Upper lobe of left lung (tissue), 6 donors: Measurements from ENCODE around the gene TRPC4. TPM values are rescaled to one million over a fixed set of nuclear protein-coding genes. Genes with fewer than 3 reads are reported as not detected.

Experiments used
- ATAC-seq, 2 donors: fragments of 200-7000 bp; cut with Tn5 transposase; one replicate each; pipeline ENCODE4 v1.9.1; 2022; ENCODE audit warnings: mild to moderate bottlenecking in 2 of 2, moderate library complexity in 2 of 2; ENCODE audit not compliant: low FRiP score in 2 of 2
- DNase-seq, 2 donors: peaks; one replicate each; pipeline ENCODE4 v3.0.0-alpha.2; 2019 to 2020
- H3K27ac ChIP-seq, 4 donors: fragments of 200-600 bp; sonication (generic); one replicate each; pipeline ENCODE4 v1.5.1; 2016 to 2019
- H3K27me3 ChIP-seq, 4 donors: fragments of 200-600 bp; sonication (generic); one replicate each; pipeline ENCODE4 v1.5.1; 2017 to 2019
- H3K36me3 ChIP-seq, 4 donors: fragments of 200-600 bp; sonication (generic); one replicate each; pipeline ENCODE4 v1.5.1; 2016 to 2019
- H3K4me1 ChIP-seq, 4 donors: fragments of 200-600 bp; sonication (generic); one replicate each; pipeline ENCODE4 v1.5.1; 2018 to 2019
- H3K4me3 ChIP-seq, 4 donors: fragments of 200-600 bp; sonication (generic); one replicate each; pipeline ENCODE4 v1.5.1; 2017 to 2019; ENCODE audit warnings: mild to moderate bottlenecking in 2 of 4, moderate library complexity in 1 of 4
- H3K9me3 ChIP-seq, 4 donors: fragments of 200-600 bp; sonication (generic); one replicate each; pipeline ENCODE4 v1.5.1; 2018 to 2019
- EP300 ChIP-seq, 4 donors: sonication (generic); formaldehyde crosslinking; IDR thresholded peaks; one replicate each; pipeline ENCODE4 v1.5.1; 2017; ENCODE audit warnings: antibody characterized with exemption in 4 of 4, control low read depth in 2 of 4
- POLR2A ChIP-seq, 4 donors: fragments of 450-650 bp; IDR thresholded peaks; one replicate each; pipeline ENCODE4 v1.5.1; 2016 to 2017; ENCODE audit warnings: antibody characterized with exemption in 4 of 4, mild to moderate bottlenecking in 2 of 4
- POLR2AphosphoS5 ChIP-seq, 2 donors: sonication (generic); formaldehyde crosslinking; IDR thresholded peaks; one replicate each; pipeline ENCODE4 v1.5.1; 2017; ENCODE audit warnings: antibody characterized with exemption in 2 of 2
- WGBS, 2 donors: methylation state at CpG; one replicate each; pipeline ENCODE4 v1.1.5; 2017 to 2018; 5-methylcytosine and 5-hydroxymethylcytosine counted together
- total RNA-seq, 6 donors: library from RNA; depleted of rRNA in 4 of 6; stranded (reverse); fragments of >200 nt in 4 of 6; gene quantifications; one replicate each; pipeline versions ENCODE4 v1.1.0 to v1.2.1, GENCODE V29; 2016 to 2021
- TF ChIP-seq, protein P1 (sequence below), 6 experiments: fragments of 450-650 bp in 4 of 6; fragments of 200-600 bp in 2 of 6; sonication (generic) in 2 of 6; IDR thresholded peaks; one replicate each; pipeline ENCODE4 v1.5.1; 2016 to 2019; ENCODE audit warnings: antibody characterized with exemption in 6 of 6
- donor health status: DM: no; HTN: no; CAD: no; lungs with moderate emphysema.
- donor health status: DM: no; HTN: yes; CAD: no; lungs with severe emphysema.

Gene TRPC4
- total RNA-seq, 6 donors from 2014 or later: 0.39 to 6.3 (median 1.8) TPM

- no peak for DNase-seq
- Histone ChIP-seq H3K36me3 (no peaks in the 10 kb centered on the region), H3K4me1 (peaks cover 0 to 4% (median 0%) of the 10 kb centered on the region in 4 donors), H3K4me3 (no peak overlapping the region), H3K9me3 (no peaks in the 10 kb centered on the region), H3K27me3 (no peaks in the 10 kb centered on the region), H3K27ac (no peak overlapping the region)
- ATAC-seq: no peak
- WGBS, 2 donors: 77 to 81% methylated on average over 3 of the region's 3 CpGs
- TF ChIP-seq, protein P1, sequence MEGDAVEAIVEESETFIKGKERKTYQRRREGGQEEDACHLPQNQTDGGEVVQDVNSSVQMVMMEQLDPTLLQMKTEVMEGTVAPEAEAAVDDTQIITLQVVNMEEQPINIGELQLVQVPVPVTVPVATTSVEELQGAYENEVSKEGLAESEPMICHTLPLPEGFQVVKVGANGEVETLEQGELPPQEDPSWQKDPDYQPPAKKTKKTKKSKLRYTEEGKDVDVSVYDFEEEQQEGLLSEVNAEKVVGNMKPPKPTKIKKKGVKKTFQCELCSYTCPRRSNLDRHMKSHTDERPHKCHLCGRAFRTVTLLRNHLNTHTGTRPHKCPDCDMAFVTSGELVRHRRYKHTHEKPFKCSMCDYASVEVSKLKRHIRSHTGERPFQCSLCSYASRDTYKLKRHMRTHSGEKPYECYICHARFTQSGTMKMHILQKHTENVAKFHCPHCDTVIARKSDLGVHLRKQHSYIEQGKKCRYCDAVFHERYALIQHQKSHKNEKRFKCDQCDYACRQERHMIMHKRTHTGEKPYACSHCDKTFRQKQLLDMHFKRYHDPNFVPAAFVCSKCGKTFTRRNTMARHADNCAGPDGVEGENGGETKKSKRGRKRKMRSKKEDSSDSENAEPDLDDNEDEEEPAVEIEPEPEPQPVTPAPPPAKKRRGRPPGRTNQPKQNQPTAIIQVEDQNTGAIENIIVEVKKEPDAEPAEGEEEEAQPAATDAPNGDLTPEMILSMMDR (IDR thresholded peaks at IDR 0.05): no peak
- TF ChIP-seq POLR2AphosphoS5 (IDR thresholded peaks at IDR 0.05) (no peak), POLR2A (IDR thresholded peaks at IDR 0.05) (no peak), EP300 (IDR thresholded peaks at IDR 0.05) (no peak)
Measured at GRCh38 chr13:37621811-37622361, 247.7 kb downstream of the TRPC4 start.

- H3K27me3 ChIP-seq: no peaks in the 10 kb centered on the region
- TF ChIP-seq, protein P1 (IDR thresholded peaks at IDR 0.05): no peak
- no peak for TF ChIP-seq EP300 (IDR thresholded peaks at IDR 0.05)
- TF ChIP-seq POLR2AphosphoS5 (IDR thresholded peaks at IDR 0.05): no peak
- TF ChIP-seq POLR2A (IDR thresholded peaks at IDR 0.05): no peak
- no peak overlapping the region for H3K27ac ChIP-seq
- no peaks in the 10 kb centered on the region for H3K9me3 ChIP-seq
- H3K4me1 ChIP-seq: peaks cover 0 to 4% (median 0%) of the 10 kb centered on the region in 4 donors
- no peak for DNase-seq
- H3K4me3 ChIP-seq: no peak overlapping the region
- 66 to 71% methylated on average over 2 of the region's 2 CpGs for WGBS, 2 donors
- no peaks in the 10 kb centered on the region for H3K36me3 ChIP-seq
- peak in 1 of 2 donors; percentile 43 for ATAC-seq
Measured at GRCh38 chr13:37618554-37618953, 251.0 kb downstream of the TRPC4 start.

GRCh38 chr13:37617173-37617572 lies 252.4 kb downstream of the TRPC4 start:
- no peak for DNase-seq
- Histone ChIP-seq H3K27me3 (no peaks in the 10 kb centered on the region), H3K36me3 (no peaks in the 10 kb centered on the region), H3K9me3 (no peaks in the 10 kb centered on the region), H3K27ac (no peak overlapping the region), H3K4me3 (no peak overlapping the region), H3K4me1 (peaks cover 0 to 4% (median 0%) of the 10 kb centered on the region in 4 donors)
- TF ChIP-seq EP300 (IDR thresholded peaks at IDR 0.05) (no peak), POLR2A (IDR thresholded peaks at IDR 0.05) (no peak), POLR2AphosphoS5 (IDR thresholded peaks at IDR 0.05) (no peak)
- TF ChIP-seq, protein P1 (IDR thresholded peaks at IDR 0.05): no peak
- ATAC-seq: peak in 1 of 2 donors; percentile 26
- 33 to 67% methylated on average over 1 of the region's 1 CpG for WGBS, 2 donors

GRCh38 chr13:37616131-37616530 lies 253.4 kb downstream of the TRPC4 start:
- WGBS, 2 donors: 90 to 96% methylated on average over 1 of the region's 1 CpG
- ATAC-seq: no peak
- peaks cover 0 to 4% (median 0%) of the 10 kb centered on the region in 4 donors for H3K4me1 ChIP-seq
- TF ChIP-seq EP300 (IDR thresholded peaks at IDR 0.05) (no peak), POLR2A (IDR thresholded peaks at IDR 0.05) (no peak), POLR2AphosphoS5 (IDR thresholded peaks at IDR 0.05) (no peak)
- TF ChIP-seq, protein P1 (IDR thresholded peaks at IDR 0.05): no peak
- H3K9me3 ChIP-seq: no peaks in the 10 kb centered on the region
- no peak overlapping the region for H3K4me3 ChIP-seq
- no peaks in the 10 kb centered on the region for H3K27me3 ChIP-seq
- H3K27ac ChIP-seq: no peak overlapping the region
- no peak for DNase-seq
- no peaks in the 10 kb centered on the region for H3K36me3 ChIP-seq

GRCh38 chr13:37615276-37615675 lies 254.3 kb downstream of the TRPC4 start:
- TF ChIP-seq POLR2A (IDR thresholded peaks at IDR 0.05) (no peak), EP300 (IDR thresholded peaks at IDR 0.05) (no peak), POLR2AphosphoS5 (IDR thresholded peaks at IDR 0.05) (no peak)
- TF ChIP-seq, protein P1 (IDR thresholded peaks at IDR 0.05): no peak
- no peak for DNase-seq
- peaks cover 0 to 4% (median 0%) of the 10 kb centered on the region in 4 donors for H3K4me1 ChIP-seq

More at GRCh38 chr13:37615276-37615675, 254.3 kb downstream of the TRPC4 start:
- no peak overlapping the region for H3K4me3 ChIP-seq
- ATAC-seq: no peak
- H3K9me3 ChIP-seq: no peaks in the 10 kb centered on the region
- WGBS, 2 donors: 93 to 95% methylated on average over 2 of the region's 2 CpGs
- H3K36me3 ChIP-seq: no peaks in the 10 kb centered on the region
- no peak overlapping the region for H3K27ac ChIP-seq
- no peaks in the 10 kb centered on the region for H3K27me3 ChIP-seq
